ENCODE results near the gene TMEM26. TPM values are rescaled to one million over a fixed set of nuclear protein-coding genes. Genes with fewer than 3 reads are reported as not detected.
A peak's percentile ranks its signal among the peaks of the same experiment; 100 is the strongest.

Gene TMEM26
- total and polyA plus RNA-seq, 8 donors = 0.04 to 0.37 (median 0.11) TPM; not detected in 2

GRCh38 chr10:61470740-61471139, 17.6 kb upstream of the TMEM26 start:
- DNase-seq (no peak), ATAC-seq (no peak), FAIRE-seq (no peak)
- H3K27ac ChIP-seq = no peak overlapping the region
- H3K36me3 ChIP-seq = no peaks in the 10 kb centered on the region
- 80% methylated on average over 2 of the region's 2 CpGs for WGBS, 2 donors
- H3K4me3 ChIP-seq = no peak overlapping the region
- intact Hi-C loops (cut with DNase I) = no loop called here
- TF ChIP-seq, protein P1, sequence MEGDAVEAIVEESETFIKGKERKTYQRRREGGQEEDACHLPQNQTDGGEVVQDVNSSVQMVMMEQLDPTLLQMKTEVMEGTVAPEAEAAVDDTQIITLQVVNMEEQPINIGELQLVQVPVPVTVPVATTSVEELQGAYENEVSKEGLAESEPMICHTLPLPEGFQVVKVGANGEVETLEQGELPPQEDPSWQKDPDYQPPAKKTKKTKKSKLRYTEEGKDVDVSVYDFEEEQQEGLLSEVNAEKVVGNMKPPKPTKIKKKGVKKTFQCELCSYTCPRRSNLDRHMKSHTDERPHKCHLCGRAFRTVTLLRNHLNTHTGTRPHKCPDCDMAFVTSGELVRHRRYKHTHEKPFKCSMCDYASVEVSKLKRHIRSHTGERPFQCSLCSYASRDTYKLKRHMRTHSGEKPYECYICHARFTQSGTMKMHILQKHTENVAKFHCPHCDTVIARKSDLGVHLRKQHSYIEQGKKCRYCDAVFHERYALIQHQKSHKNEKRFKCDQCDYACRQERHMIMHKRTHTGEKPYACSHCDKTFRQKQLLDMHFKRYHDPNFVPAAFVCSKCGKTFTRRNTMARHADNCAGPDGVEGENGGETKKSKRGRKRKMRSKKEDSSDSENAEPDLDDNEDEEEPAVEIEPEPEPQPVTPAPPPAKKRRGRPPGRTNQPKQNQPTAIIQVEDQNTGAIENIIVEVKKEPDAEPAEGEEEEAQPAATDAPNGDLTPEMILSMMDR (IDR thresholded peaks at IDR 0.05) = no peak
- H3K9me3 ChIP-seq = no peaks in the 10 kb centered on the region
- H3K4me1 ChIP-seq = no peaks in the 10 kb centered on the region
- H3K27me3 ChIP-seq = no peaks in the 10 kb centered on the region

DNA sequence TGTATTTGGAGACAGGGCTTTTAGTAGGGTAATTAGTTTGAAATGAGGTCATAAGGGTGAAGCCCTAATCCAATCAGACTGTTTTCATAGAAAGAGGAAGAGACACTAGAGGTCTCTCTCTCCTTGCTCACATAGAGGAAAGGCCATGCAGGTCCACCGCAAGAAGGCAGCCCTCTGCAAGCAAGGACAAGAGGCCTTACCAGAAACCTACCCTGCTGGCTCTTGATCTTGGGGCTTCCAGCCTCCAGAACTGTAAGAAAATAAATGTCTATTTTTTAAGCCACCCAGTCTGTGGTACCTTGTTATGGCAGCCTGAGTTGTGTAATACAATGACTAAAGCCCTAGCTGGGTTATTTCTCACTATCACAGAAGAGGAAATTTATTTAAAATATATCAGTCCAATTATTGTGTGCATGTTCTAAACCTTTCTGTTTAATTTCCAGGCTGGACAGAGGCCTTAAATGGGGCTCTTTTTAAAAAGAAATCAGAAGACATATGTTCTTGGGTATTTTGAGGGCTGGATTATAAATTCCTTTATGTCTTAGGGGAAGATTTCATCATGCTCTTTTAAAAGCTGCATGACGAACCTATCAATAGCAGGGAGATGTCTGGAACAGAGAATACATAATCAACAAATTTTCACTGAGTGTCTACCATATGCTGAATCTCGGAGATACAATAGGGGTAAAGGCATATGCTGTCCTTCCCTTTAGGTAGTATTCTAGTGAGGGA, 12.9 kb upstream of the TMEM26 start:
- no peak overlapping the region for H3K4me3 ChIP-seq
- no peak overlapping the region for H3K27ac ChIP-seq
- 82 to 86% methylated on average over 3 of the region's 3 CpGs for WGBS, 2 donors
- ATAC-seq = peak in 1 of 4 donors; percentile 19
- no peak for FAIRE-seq
- no peaks in the 10 kb centered on the region for H3K4me1 ChIP-seq
- intact Hi-C loops (cut with DNase I) = no loop called here
- TF ChIP-seq, protein P1 (IDR thresholded peaks at IDR 0.05) = no peak
- H3K9me3 ChIP-seq = no peaks in the 10 kb centered on the region
- H3K36me3 ChIP-seq = no peaks in the 10 kb centered on the region
- no peaks in the 10 kb centered on the region for H3K27me3 ChIP-seq
- no peak for DNase-seq

DNA sequence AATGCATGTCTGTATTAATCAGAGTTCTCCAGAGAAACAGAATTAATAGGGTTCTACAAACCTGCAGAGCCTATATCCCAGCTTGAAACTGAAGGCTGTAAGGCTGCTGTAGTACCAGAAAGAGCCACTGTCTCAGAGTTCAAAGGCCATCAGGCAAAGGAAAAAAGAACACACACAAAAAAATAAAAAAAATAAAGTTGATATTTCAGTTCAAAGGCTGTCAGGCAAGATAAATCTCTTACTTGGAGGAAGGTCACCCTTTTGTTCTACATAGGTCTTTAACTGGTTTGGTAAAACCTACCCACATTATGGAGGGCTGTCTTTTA, 12.0 kb upstream of the TMEM26 start:
- DNase-seq (no peak), ATAC-seq (no peak), FAIRE-seq (no peak)
- intact Hi-C loops (cut with DNase I) = no loop called here
- no peak overlapping the region for H3K27ac ChIP-seq
- H3K4me1 ChIP-seq = no peaks in the 10 kb centered on the region
- H3K27me3 ChIP-seq = no peaks in the 10 kb centered on the region
- H3K9me3 ChIP-seq = no peaks in the 10 kb centered on the region
- H3K36me3 ChIP-seq = no peaks in the 10 kb centered on the region
- H3K4me3 ChIP-seq = no peak overlapping the region
- TF ChIP-seq, protein P1 (IDR thresholded peaks at IDR 0.05) = no peak

DNA sequence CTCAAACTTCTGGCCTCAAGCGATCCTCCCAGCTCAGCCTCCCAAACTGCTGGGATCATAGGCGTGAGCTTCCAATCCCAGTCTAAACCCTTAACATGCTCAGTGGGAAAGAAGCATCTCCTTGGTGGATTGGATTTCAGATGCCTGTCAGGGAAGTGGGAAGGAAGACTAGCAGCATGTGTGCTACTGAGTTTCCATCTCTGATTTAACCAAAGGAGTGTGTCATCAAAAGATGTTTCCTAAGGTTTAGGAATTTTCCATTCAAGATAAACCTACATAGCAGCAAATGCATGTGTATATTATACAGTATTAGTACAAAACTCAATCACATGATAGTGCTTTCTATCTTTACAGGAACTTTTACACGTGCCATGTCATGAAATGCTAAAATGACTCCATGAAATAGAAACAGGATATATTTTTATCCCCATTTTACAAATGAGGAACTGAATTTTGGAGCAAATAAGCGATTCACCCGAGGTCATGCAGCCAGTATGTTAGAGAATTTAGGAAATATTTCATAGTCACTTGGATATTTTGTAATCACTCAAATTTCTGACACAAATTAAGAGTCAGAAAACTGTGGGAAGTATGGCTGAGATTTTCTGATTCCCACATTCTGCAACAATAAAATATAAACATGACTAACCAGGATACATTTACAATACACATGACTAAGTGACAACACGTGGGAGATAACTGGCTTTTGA, 11.4 kb upstream of the TMEM26 start:
- Histone ChIP-seq H3K9me3 (no peaks in the 10 kb centered on the region), H3K4me3 (no peak overlapping the region), H3K27ac (no peak overlapping the region), H3K27me3 (no peaks in the 10 kb centered on the region), H3K4me1 (no peaks in the 10 kb centered on the region), H3K36me3 (no peaks in the 10 kb centered on the region)
- DNase-seq (no peak), FAIRE-seq (no peak), ATAC-seq (peak in 1 of 4 donors; percentile 41)
- 72 to 74% methylated on average over 6 of the region's 6 CpGs for WGBS, 2 donors
- intact Hi-C loops (cut with DNase I) = no loop called here
- TF ChIP-seq, protein P1 (IDR thresholded peaks at IDR 0.05) = no peak

Data from pancreas (tissue), 10 donors.